ENCODE data around the gene IRAG1.
A peak's percentile ranks its signal among the peaks of the same experiment; 100 is the strongest.

The IRAG1 gene

DNA sequence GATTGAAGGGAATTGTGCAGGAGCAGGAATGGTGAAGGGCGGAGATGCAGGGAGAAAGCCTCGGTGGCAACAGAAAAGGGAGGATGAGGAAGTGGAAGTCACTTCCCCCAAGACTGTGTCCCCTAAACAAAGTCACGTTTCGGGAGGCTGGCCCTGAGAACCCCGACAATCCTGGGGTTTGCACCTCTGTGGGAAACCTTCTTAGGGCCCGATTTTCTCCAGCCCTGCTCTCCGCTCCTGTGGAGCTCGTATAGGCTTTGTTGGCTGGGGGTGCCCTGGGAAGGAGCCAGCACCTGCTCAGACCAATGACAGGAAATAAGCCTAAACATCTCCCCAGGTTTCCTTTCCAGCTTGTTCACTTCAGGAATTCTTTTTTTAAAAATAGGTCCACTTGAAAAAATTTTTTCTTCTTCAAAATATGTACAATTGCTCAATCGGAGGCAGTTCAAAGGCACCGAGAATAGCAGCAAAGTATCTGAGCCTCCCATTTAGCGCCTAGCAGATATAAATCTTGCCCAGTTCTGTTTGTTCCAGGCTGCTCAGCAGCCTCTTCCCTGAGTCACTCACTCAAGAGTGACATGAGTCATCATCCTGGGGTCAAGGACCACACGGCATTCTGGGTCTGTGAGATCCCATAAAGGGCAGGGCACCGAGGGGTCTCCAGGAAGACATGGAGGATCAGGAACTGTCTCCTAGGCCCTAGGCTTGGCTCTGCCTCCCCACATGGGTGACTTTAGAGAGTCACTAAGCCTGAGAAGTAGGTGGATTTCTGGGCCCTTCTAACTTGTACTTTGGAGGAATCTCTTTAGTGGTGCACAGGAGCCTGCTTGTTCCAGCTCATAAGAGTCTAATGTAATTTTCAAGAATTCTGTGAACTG lies 34.0 kb downstream of the IRAG1 start (continued):
- TF ChIP-seq, protein P1, sequence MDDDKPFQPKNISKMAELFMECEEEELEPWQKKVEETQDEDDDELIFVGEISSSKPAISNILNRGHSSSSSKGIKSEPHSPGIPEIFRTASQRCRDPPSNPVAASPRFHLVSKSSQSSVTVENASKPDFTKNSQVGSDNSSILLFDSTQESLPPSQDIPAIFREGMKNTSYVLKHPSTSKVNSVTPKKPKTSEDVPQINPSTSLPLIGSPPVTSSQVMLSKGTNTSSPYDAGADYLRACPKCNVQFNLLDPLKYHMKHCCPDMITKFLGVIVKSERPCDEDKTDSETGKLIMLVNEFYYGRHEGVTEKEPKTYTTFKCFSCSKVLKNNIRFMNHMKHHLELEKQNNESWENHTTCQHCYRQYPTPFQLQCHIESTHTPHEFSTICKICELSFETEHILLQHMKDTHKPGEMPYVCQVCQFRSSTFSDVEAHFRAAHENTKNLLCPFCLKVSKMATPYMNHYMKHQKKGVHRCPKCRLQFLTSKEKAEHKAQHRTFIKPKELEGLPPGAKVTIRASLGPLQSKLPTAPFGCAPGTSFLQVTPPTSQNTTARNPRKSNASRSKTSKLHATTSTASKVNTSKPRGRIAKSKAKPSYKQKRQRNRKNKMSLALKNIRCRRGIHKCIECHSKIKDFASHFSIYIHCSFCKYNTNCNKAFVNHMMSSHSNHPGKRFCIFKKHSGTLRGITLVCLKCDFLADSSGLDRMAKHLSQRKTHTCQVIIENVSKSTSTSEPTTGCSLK (tag by site-specific recombination; IDR thresholded peaks at IDR 0.05): no peak
- TF ChIP-seq PRDM1 (tag by site-specific recombination; IDR thresholded peaks at IDR 0.05) (no peak), ZNF561 (tag by site-specific recombination; IDR thresholded peaks at IDR 0.05; ENCODE audit: borderline replicate concordance) (no peak), TRIM28 (IDR thresholded peaks at IDR 0.05; ENCODE audit: borderline replicate concordance, low read length) (peak; percentile 56; the same call in 1 of the 2 replicates), PATZ1 (tag by site-specific recombination; IDR thresholded peaks at IDR 0.05) (0 out of 2 replicates have a peak, but pooled peaks have one; percentile 17), ZNF629 (tag by site-specific recombination; IDR thresholded peaks at IDR 0.05) (peak; percentile 19; the same call in 1 of the 2 replicates), ZNF335 (tag by site-specific recombination; conservative IDR thresholded peaks at IDR 0.05) (0 out of 2 replicates have a peak, but pooled peaks have one; percentile 19), ZNF660 (tag by site-specific recombination; IDR thresholded peaks at IDR 0.05) (0 out of 2 replicates have a peak, but pooled peaks have one; percentile 64), TCF7L2 (IDR thresholded peaks at IDR 0.05; ENCODE audit: borderline replicate concordance, low read depth, low read length) (peak; percentile 87), ZEB2 (tag by site-specific recombination; IDR thresholded peaks at IDR 0.05) (peak; percentile 49; the same call in 1 of the 2 replicates)
- TF ChIP-seq, protein P2, sequence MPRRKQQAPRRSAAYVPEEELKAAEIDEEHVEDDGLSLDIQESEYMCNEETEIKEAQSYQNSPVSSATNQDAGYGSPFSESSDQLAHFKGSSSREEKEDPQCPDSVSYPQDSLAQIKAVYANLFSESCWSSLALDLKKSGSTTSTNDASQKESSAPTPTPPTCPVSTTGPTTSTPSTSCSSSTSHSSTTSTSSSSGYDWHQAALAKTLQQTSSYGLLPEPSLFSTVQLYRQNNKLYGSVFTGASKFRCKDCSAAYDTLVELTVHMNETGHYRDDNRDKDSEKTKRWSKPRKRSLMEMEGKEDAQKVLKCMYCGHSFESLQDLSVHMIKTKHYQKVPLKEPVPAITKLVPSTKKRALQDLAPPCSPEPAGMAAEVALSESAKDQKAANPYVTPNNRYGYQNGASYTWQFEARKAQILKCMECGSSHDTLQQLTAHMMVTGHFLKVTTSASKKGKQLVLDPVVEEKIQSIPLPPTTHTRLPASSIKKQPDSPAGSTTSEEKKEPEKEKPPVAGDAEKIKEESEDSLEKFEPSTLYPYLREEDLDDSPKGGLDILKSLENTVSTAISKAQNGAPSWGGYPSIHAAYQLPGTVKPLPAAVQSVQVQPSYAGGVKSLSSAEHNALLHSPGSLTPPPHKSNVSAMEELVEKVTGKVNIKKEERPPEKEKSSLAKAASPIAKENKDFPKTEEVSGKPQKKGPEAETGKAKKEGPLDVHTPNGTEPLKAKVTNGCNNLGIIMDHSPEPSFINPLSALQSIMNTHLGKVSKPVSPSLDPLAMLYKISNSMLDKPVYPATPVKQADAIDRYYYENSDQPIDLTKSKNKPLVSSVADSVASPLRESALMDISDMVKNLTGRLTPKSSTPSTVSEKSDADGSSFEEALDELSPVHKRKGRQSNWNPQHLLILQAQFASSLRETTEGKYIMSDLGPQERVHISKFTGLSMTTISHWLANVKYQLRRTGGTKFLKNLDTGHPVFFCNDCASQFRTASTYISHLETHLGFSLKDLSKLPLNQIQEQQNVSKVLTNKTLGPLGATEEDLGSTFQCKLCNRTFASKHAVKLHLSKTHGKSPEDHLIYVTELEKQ (tag by site-specific recombination; IDR thresholded peaks at IDR 0.05; ENCODE audit: borderline replicate concordance): peak; percentile 27; the same call in 1 of the 2 replicates

DNA sequence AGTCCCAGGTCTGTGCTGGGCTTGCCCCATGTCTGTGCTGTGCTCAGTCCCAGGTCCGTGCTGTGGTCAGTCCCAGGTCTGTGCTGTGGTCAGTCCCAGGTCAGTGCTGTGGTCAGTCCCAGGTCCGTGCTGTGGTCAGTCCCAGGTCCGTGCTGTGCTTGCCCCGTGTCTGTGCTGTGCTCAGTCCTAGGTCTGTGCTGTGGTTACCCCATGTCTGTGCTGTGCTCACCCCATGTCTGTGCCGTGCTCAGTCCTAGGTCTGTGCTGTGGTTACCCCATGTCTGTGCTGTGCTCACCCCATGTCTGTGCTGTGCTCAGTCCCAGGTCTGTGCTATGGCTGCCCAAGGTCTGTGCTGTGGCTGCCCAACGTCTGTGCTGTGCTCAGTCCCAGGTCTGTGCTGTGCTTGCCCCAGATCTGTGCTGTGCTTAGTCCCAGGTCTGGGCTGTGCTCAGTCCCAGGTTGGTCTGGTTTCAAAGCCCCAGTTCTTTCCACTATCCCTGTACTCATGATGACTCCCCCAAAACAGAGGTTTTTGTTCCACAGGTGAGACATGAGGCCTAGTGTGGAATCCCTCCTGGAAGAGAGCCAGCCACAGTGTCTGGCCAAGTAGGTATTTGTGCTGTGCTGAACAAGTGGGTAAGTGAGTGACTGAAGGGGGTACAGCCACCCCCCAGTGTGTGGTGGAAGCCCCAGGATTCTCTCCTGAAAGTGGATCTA lies 34.8 kb downstream of the IRAG1 start:
- Histone ChIP-seq H3K4me3 (ENCODE audit: low read depth, low read length) (no peak overlapping the region), H3K36me3 (ENCODE audit: control insufficient read depth in 2 of 2, insufficient read depth in 1 of 2, low read length in 2 of 2) (no peaks in the 10 kb centered on the region), H3K27ac (ENCODE audit: extremely low read depth, low read depth, low read length) (no peak overlapping the region), H3K9me3 (ENCODE audit: control insufficient read depth, insufficient read depth, low read depth, low read length) (no peaks in the 10 kb centered on the region), H3K4me1 (ENCODE audit: control insufficient read depth, insufficient read depth, low read length) (no peaks in the 10 kb centered on the region)
- POLR2A ChIA-PET: no interaction called here
- CTCF ChIA-PET: no interaction called here
- TF ChIP-seq ZNF266 (tag by site-specific recombination; IDR thresholded peaks at IDR 0.05; ENCODE audit: low read depth) (no peak), GLI4 (tag by site-specific recombination; IDR thresholded peaks at IDR 0.05) (no peak), YY1 (tag by site-specific recombination; IDR thresholded peaks at IDR 0.05) (no peak), ZNF639 (tag by site-specific recombination; IDR thresholded peaks at IDR 0.05) (no peak), ZNF133 (tag by site-specific recombination; IDR thresholded peaks at IDR 0.05) (no peak), GLI2 (tag by site-specific recombination; IDR thresholded peaks at IDR 0.05; ENCODE audit: borderline replicate concordance, low read depth) (no peak), ZNF621 (tag by site-specific recombination; IDR thresholded peaks at IDR 0.05) (no peak), GFI1B (tag by site-specific recombination; IDR thresholded peaks at IDR 0.05) (no peak), PBX3 (CRISPR knock-in tag; IDR thresholded peaks at IDR 0.05) (no peak), ZBTB44 (tag by site-specific recombination; IDR thresholded peaks at IDR 0.05) (no peak), ZNF202 (tag by site-specific recombination; IDR thresholded peaks at IDR 0.05; ENCODE audit: borderline replicate concordance) (no peak)
